UCSD-AML1 (cell line): Measurements from ENCODE around the gene VCPKMT.
"Not testable (repeated sequence)": the region's sequence is repeated elsewhere in the genome, so short reads cannot be mapped to it uniquely, and the experiment has no call there.

ENCODE experiments used
- DNase-seq: peaks from one replicate; lab custom pipeline; 2025; ENCODE audit not compliant: unreplicated experiment; lab: John Stamatoyannopoulos, UW

The VCPKMT gene

DNA sequence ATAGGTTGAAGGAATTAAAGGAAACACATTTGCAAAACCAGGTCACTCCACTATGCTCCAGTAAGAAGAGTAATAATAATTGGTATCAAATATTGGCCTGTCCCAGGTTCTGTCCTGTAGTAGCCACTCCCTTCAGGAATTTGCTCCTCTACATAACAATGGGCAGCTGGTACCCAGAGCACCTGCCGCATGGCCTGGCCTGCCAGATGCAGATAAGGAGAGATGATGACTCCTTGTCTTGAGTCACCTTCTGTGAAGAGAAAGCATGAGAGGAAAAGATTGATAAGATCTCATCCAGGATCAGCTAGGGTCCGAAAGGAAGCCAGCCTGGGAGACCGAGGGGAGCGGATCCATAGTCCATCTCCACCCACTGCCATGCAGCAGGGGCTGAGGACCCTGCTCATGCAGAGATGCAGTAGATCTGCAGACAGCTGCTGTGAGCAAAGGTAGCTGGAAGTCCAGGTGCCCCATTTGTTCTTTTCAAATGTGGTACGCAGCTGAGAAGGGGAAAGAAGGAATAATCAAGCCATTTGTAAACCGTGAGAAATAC, 24.3 kb downstream of the VCPKMT start:
- DNase-seq = no peak

- no peak for DNase-seq
Observed at GRCh38 chr14:50091240-50091913, 25.0 kb downstream of the VCPKMT start.

DNA sequence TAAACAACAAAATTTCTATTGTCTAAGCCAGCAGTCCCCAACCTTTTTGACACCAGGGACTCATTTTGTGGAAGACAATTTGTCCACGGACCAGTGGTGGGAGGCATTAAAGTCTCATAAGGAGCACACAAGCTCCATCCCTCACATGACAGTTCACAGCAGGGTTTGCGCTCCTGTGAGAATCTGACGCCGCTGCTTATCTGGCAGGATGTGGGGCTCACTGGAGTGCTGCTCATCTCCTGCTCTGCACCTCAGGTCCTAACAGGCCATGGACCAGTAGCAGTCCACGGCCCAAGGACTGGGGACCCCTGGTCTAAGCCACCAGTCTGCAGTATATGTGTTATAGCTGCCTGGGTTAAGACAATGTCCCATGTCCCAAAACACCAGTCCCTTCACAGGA, 27.2 kb downstream of the VCPKMT start:
- DNase-seq = no peak

- no peak for DNase-seq
Observed at GRCh38 chr14:50088731-50089130, 27.6 kb downstream of the VCPKMT start.

GRCh38 chr14:50088117-50088515, 28.3 kb downstream of the VCPKMT start:
- no peak for DNase-seq

- DNase-seq = no peak
Observed at GRCh38 chr14:50087341-50088116, 28.8 kb downstream of the VCPKMT start.

GRCh38 chr14:50086321-50086711, 30.1 kb downstream of the VCPKMT start:
- DNase-seq = no peak

- no peak for DNase-seq
Observed at GRCh38 chr14:50085570-50086320, 30.6 kb downstream of the VCPKMT start.

GRCh38 chr14:50084666-50085065, 31.7 kb downstream of the VCPKMT start:
- DNase-seq = no peak

- no peak for DNase-seq
Observed at GRCh38 chr14:50083467-50084337, 32.7 kb downstream of the VCPKMT start.

DNA sequence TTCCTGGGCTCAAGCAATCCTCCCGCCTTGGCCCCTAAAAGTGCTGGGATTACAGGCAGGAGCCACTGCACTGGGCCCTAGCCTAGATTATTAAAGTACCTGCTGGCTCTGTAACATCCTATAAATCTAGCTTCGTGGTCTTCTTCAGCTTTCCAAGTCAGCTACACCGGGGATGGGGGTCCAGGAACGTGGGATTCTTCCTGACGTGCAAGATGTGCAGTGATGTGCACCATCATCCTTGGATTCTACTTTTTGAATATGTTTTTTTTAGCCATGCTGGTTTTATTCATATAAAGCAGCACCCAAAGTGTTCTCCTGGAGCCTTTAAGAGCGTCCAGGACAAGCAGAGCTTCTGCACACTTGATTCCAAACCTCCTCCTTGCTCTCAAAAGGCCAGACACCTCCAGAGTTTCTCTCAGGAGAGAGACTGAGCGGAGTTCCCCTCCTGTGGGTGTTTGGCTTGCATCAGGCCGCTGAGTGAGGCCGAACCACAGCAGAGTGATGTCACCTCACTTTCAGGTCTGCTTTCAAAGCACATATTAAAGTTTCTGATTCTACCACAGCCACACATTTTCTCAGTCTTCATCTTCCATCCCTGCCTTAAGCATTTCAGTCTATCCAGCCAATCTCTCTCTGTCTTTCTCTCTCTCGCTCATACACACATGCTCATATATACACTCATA, 33.4 kb downstream of the VCPKMT start:
- DNase-seq = no peak

- no peak for DNase-seq
Observed at GRCh38 chr14:50082308-50082742, 34.0 kb downstream of the VCPKMT start.

GRCh38 chr14:50079103-50079502, 37.3 kb downstream of the VCPKMT start:
- not testable (repeated sequence) for DNase-seq

GRCh38 chr14:50073663-50074062, 42.7 kb downstream of the VCPKMT start:
- DNase-seq = not testable (repeated sequence)

- no peak for DNase-seq
Observed at GRCh38 chr14:50072395-50072794, 44.0 kb downstream of the VCPKMT start.

DNA sequence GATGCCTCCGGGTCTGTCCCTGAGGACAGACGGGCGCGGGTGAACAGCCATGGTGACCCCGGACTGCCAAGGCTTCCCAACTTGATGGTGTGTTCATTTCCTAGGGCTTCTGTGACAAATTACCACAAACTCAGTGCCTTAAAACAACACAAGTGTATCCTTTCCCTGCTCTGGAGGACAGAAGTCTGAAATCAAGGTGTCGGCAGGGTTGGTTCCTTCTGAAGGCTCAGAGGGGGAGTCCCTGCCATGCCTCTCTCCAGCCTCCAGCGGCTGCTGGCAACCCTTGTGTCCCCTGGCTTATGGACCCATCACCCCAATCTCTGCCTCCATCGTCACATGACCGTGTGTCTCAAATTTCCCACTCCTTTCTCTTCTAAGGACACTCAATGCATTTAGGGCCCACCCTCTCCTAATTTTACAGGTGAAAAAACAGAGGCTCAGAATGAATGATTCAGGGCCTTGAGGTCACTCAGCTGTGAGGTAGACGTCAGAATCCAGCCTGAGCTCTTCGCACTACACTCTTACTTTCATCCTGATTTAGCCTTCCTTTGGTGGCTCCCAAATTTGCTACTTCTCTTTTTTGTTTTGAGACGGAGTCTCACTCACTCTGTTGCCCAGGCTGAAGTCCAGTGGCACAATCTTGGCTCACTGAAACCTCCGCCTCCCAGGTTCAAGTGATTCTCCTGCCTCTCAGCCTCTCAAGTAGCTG, 45.4 kb downstream of the VCPKMT start:
- no peak for DNase-seq

DNA sequence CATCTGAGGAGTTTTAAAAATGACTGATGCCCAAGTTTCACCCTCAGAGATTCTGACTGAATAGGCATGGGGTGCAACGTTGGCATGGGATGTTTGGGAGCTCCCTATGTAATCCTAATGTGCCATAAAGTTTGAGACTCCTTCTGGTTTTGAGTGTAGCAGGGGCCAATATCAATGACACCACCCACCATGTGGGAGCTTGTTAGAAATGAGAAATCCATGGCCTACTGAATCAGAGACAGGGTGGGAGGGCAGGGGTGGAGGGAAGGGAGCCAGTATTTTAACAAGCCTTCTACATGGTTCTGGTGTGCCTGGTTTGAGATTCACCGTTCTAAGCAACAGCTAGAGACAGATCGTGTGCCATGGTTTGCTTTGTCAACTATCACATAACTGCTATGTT, 46.1 kb downstream of the VCPKMT start:
- DNase-seq = no peak

DNA sequence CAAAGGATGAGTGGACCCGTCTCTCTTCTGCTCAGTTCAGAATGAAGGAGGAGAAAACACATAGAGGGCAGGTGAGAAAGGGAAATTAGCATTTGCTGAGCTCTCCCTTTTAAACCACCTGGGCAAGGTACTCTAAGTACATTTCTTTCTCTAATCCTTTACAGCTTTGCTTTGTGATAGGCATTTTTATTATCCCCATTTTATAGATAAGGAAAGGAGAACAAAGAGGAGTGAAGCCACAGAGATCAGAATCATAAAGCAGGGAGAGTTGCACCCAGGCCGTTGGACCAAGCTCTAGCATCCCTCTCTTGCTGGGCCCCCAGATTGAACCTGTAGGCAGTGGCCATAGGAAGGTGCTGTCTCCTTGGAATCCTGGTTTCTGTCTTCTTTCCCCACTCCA, 47.0 kb downstream of the VCPKMT start:
- DNase-seq = no peak

DNA sequence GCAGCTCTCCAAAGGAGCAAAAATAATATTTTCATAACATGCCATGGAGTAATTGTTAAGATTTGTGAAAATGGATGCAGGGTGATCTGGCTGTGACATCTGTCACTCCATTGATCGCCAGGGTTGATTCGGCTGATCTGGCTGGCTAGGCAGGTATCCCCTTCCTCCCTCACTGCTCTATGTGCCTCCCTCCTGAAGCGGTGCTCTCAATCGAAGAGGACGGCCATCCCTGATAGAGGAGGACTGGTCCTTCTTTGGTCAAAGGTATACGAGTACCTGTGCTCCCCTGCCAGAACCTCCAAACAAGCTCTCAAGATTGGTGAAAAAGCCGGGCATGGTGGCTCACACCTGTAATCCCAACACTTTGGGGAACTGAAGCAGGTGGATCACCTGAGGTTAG, 47.9 kb downstream of the VCPKMT start:
- no peak for DNase-seq
